Vagina (tissue), 2 donors: ENCODE results near the gene CLCF1.

ENCODE experiments used
- POLR2A ChIP-seq, 2 donors: fragments of 450-650 bp; IDR thresholded peaks; one replicate each; pipeline ENCODE4 v1.6.1; 2017; ENCODE audit warnings: antibody characterized with exemption in 2 of 2, mild to moderate bottlenecking in 2 of 2, moderate library complexity in 2 of 2
- POLR2AphosphoS5 ChIP-seq, 2 donors: sonication (generic); formaldehyde crosslinking; IDR thresholded peaks; one replicate each; pipeline ENCODE4 v1.9.0; 2017; ENCODE audit warnings: antibody characterized with exemption in 2 of 2, mild to moderate bottlenecking in 2 of 2, low read depth in 1 of 2; ENCODE audit not compliant: insufficient read depth in 1 of 2
- TF ChIP-seq, protein P1 (sequence below), 3 experiments: fragments of 450-650 bp in 2 of 3; fragments of 200-600 bp in 1 of 3; sonication (generic) in 1 of 3; IDR thresholded peaks; one replicate each; pipeline ENCODE4 v1.5.1; 2017 to 2019; ENCODE audit warnings: antibody characterized with exemption in 3 of 3, mild to moderate bottlenecking in 2 of 3, moderate library complexity in 2 of 3

DNA sequence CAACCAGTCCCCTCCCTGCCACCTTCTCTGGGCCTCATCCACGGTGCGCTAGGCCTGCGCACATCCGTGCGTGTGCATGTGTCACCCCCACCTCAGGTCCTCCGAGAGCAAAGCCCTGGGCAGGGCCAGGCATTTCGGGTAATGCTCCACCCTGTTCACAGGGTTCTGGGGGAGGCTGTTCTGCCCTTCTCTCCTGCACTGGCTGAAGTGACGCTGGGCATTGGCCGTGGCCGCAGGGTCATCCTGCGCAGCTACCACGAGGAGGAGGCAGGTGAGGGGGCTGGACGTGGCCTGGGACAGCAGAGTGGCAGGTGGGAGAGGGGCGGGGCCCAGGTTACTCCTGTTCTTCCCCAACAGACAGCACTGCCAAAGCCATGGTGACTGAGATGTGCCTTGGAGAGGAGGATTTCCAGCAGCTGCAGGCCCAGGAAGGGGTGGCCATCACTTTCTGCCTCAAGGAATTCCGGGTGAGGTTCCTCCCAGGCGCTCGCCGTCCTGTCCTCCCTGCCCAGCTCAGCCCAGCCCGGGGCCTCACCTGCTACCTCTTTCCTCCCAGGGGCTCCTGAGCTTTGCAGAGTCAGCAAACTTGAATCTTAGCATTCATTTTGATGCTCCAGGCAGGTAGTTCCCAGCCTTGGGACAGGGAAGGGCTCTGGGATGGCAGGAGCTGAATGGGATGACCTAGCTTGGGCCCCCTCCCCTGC is 22.3 kb upstream of the CLCF1 start:
- TF ChIP-seq POLR2AphosphoS5 (IDR thresholded peaks at IDR 0.05; ENCODE audit: insufficient read depth in 1 of 2, low read depth in 1 of 2) (no peak), POLR2A (IDR thresholded peaks at IDR 0.05) (no peak)
- TF ChIP-seq, protein P1, sequence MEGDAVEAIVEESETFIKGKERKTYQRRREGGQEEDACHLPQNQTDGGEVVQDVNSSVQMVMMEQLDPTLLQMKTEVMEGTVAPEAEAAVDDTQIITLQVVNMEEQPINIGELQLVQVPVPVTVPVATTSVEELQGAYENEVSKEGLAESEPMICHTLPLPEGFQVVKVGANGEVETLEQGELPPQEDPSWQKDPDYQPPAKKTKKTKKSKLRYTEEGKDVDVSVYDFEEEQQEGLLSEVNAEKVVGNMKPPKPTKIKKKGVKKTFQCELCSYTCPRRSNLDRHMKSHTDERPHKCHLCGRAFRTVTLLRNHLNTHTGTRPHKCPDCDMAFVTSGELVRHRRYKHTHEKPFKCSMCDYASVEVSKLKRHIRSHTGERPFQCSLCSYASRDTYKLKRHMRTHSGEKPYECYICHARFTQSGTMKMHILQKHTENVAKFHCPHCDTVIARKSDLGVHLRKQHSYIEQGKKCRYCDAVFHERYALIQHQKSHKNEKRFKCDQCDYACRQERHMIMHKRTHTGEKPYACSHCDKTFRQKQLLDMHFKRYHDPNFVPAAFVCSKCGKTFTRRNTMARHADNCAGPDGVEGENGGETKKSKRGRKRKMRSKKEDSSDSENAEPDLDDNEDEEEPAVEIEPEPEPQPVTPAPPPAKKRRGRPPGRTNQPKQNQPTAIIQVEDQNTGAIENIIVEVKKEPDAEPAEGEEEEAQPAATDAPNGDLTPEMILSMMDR (IDR thresholded peaks at IDR 0.05), result no peak
